Measurements from ENCODE around the gene ZNF302.

ZNF302 gene

DNA sequence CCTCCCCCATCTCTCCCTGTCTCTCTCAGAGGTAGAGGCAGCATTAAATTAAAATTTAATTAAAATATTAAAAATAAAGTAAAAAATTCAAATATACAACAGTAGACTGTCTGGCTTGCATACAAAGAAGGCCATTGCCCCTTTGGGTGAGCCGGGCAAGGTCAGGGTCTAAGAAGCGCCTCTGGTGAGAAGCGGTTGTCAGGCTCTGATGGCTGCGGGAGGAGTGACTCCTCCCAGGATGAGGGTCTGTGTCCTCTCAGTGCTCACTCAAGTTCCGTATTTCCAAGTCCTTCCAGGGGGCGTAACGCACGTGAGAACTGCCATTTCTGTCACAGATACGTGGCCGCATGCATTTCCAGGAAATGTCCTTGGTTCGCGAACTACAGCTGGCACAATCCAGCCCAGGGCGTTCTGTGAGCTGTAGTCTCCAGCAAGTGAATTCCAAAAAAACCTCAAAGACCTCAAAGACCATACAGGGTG lies 55.8 kb downstream of the ZNF302 start:
- peak; percentile 61 for DNase-seq

- peak; percentile 92 for DNase-seq
These were observed 56.5 kb downstream of the ZNF302 start, which contains the start of gene ZNF181 for GRCh38 chr19:34733746-34734536. TSS of gene ZNF181 (plus strand) at chr19:34734243. CDS start at chr19:34735038, 795 bp downstream.

DNA sequence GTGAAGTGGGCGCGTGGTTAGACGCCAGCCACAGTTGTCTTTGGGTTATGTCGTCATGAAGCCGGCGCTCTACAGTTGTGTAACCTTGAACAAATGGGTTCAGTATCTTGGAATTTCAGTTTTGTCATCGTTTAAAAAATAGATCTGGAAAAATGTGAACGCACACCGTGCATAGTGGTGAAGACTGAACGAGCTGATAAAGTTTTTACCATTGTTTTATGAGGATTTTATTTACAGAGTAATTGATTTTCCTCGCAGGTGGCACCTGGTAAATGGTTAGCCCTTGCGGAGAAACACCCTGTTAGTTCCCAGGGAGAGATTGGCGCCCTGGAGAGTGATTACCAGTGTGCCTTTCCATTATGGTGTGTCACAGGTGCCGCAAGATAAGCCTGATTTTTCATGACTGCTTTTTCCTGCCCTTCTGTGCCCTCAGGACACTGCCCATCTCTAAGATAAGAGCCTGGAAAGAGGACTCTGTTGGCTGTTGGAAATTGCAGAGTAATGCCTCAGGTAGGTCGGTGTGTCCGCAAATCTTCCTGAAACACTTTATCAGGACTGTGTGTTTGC lies 57.1 kb downstream of the ZNF302 start:
- no peak for DNase-seq
